GM21390 (cell line): ENCODE data around the gene CCDC83.

Source experiments
- ATAC-seq: cut with Tn5 transposase; IDR thresholded peaks from one replicate; pipeline ENCODE4 v1.9.1; 2021; ENCODE audit not compliant: unreplicated experiment

The CCDC83 gene

GRCh38 chr11:85855341-85855656 lies at the start of gene CCDC83:
TSS of gene CCDC83 (plus strand) at chr11:85855383. CDS start at chr11:85865124, 9,741 bp downstream.
- no peak for ATAC-seq

- ATAC-seq = no peak
Measured at GRCh38 chr11:85805387-85805786, 49.8 kb upstream of the CCDC83 start.

- ATAC-seq = no peak
Measured at GRCh38 chr11:85806016-85806415, 49.2 kb upstream of the CCDC83 start.

- ATAC-seq = no peak
Measured at GRCh38 chr11:85806876-85807275, 48.3 kb upstream of the CCDC83 start.

- ATAC-seq = no peak
Measured at GRCh38 chr11:85809191-85809590, 46.0 kb upstream of the CCDC83 start.

- ATAC-seq = no peak
Measured at GRCh38 chr11:85809863-85810262, 45.3 kb upstream of the CCDC83 start.

GRCh38 chr11:85810521-85810870 lies 44.7 kb upstream of the CCDC83 start:
- ATAC-seq = no peak

- peak; percentile 86 for ATAC-seq
Measured at GRCh38 chr11:85810871-85811611, 44.1 kb upstream of the CCDC83 start, which contains the start of gene SYTL2. TSS of gene SYTL2 (minus strand) at chr11:85811141. CDS start at chr11:85757725, 53,416 bp downstream.

GRCh38 chr11:85811624-85812023 lies 43.6 kb upstream of the CCDC83 start:
- no peak for ATAC-seq

- ATAC-seq = no peak
Measured at GRCh38 chr11:85813721-85814120, 41.5 kb upstream of the CCDC83 start.

GRCh38 chr11:85815186-85815931 lies 39.8 kb upstream of the CCDC83 start:
- no peak for ATAC-seq

- no peak for ATAC-seq
Measured at GRCh38 chr11:85819441-85819840, 35.7 kb upstream of the CCDC83 start.

GRCh38 chr11:85821636-85822035 lies 33.5 kb upstream of the CCDC83 start:
- ATAC-seq = no peak

- ATAC-seq = no peak
Measured at GRCh38 chr11:85822814-85823213, 32.4 kb upstream of the CCDC83 start.

- ATAC-seq = no peak
Measured at GRCh38 chr11:85823816-85824215, 31.4 kb upstream of the CCDC83 start.

- ATAC-seq = no peak
Measured at GRCh38 chr11:85825616-85826015, 29.6 kb upstream of the CCDC83 start.

- no peak for ATAC-seq
Measured at GRCh38 chr11:85826116-85826855, 28.9 kb upstream of the CCDC83 start.

- no peak for ATAC-seq
Measured at GRCh38 chr11:85827748-85828639, 27.2 kb upstream of the CCDC83 start.

- no peak for ATAC-seq
Measured at GRCh38 chr11:85828640-85828978, 26.6 kb upstream of the CCDC83 start.

- no peak for ATAC-seq
Measured at GRCh38 chr11:85829172-85829571, 26.0 kb upstream of the CCDC83 start.

GRCh38 chr11:85831050-85831449 lies 24.1 kb upstream of the CCDC83 start:
- no peak for ATAC-seq
